MG63 (cell line): ENCODE measurements around the gene BBS12. TPM values are rescaled to one million over a fixed set of nuclear protein-coding genes. Genes with fewer than 3 reads are reported as not detected.

Source experiments
- DNase-seq: peaks from one replicate; pipeline ENCODE4 v3.0.0-alpha.2; 2020
- H3K27me3 ChIP-seq: fragments of 250-450 bp; sonication (Bioruptor Pico); 2 replicates; pipeline ENCODE4 v1.5.1; 2020; ENCODE audit warnings: mild to moderate bottlenecking, moderate library complexity
- H3K36me3 ChIP-seq: fragments of 250-450 bp; sonication (Bioruptor Pico); 2 replicates; pipeline ENCODE4 v1.5.1; 2020; ENCODE audit warnings: mild to moderate bottlenecking, moderate library complexity
- H3K4me3 ChIP-seq: fragments of 250-450 bp; sonication (Bioruptor Pico); 2 replicates; pipeline ENCODE4 v1.5.1; 2020; ENCODE audit warnings: mild to moderate bottlenecking, moderate library complexity
- H3K9me3 ChIP-seq: fragments of 250-450 bp; sonication (Bioruptor Pico); 2 replicates; pipeline ENCODE4 v1.5.1; 2020; ENCODE audit warnings: mild to moderate bottlenecking, moderate library complexity
- total RNA-seq: library from RNA; depleted of rRNA; stranded (reverse); fragments of >200 nt; shearing (Covaris generic); gene quantifications from 2 replicates; pipeline ENCODE4 v1.2.3, GENCODE V29; 2014; ENCODE audit warnings: low replicate concordance; rRNA removed

BBS12 gene
- 2.6 and 5.6 TPM in 2 replicates for total RNA-seq

DNA sequence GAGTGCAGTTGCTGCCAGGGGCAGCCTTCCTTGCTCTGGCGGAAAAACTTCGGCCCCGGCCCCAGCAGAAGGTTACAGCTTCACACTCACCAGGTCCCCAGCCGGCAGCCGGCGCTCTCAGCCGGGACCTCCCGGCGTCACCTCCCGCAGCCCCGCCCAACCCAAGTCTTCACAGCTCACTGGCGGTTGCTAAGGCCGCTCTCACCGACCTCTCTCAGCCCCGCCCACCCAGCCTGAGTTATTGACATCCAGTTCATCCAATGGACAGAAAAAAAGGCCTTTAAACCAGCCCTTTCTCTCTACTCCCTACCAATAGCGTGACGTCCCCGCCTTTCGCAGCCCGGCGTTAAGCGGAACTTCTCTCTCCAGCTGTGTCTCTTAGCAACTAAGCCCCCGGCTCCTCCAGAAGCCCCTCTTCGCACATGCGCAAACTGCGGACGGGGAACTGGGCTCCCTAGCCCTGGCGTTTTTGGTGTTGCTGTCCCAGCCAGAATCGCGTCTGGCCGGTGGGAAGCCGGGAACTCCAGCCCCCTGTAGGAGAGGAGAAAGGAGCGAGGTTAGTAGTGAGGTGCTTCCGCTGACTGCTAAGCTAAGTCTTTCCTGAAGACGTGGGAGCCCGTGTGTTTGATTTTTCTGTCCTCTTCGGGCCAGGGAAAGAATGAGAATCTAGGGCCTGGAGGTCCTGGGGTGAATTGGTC lies at the start of gene BBS12:
TSS of gene BBS12 (plus strand) at position 376 of the 698 bp plus-strand sequence. CDS start 9,189 bp downstream, outside the sequence.
- H3K36me3 ChIP-seq: no peaks in the 10 kb centered on the region
- H3K4me3 ChIP-seq: peak within 1 kb of the TSS; percentile 92
- no peaks in the 10 kb centered on the region for H3K27me3 ChIP-seq
- no peaks in the 10 kb centered on the region for H3K9me3 ChIP-seq
- DNase-seq: peak; percentile 98

DNA sequence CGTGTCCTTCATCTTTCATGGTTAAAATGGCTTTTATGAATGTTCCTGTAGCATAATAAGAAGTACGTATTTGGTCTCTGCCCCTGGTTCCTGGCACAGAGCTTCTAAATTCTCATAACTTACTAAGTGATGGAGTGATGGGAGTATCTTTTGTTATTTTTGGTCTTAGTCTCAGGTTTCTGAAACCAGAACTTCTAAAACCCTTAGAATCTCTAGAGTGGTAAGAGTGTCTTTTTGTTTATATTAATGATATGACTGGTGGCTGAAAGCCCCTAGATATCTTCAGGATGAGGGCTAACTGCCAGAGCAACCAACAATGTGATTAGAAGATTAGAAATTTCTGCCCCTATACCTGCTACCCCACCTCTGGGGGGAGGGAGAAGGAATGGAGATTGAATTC lies 45.8 kb upstream of the BBS12 start:
- Histone ChIP-seq H3K9me3 (no peaks in the 10 kb centered on the region), H3K36me3 (no peaks in the 10 kb centered on the region), H3K4me3 (no peak overlapping the region), H3K27me3 (no peaks in the 10 kb centered on the region)
- DNase-seq: no peak

DNA sequence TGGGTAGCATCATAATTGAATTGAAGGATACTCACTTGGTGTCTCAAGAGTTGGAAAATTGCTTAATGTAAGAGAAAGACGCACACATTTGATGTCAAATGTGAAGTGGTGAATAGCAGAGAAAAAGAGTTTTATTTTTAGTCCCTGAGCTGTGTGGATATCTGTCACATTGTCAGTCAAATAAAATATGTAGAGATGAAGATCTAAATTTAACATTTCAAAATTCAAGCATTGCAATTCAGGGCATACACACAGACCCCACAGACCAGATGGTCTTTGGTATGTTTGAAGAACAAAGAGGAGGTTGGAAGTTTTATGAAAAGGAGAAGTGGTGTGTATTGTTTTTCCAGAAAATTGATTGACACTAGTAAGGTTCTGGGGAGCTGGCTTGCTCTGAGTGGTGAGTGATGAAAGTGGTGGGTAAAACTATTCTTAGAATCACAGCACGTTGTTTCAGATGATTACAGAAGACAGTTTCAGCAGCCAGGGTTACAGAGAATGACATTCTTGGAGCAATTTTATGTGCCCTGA lies 44.9 kb upstream of the BBS12 start:
- Histone ChIP-seq H3K27me3 (no peaks in the 10 kb centered on the region), H3K4me3 (no peak overlapping the region), H3K9me3 (no peaks in the 10 kb centered on the region), H3K36me3 (no peaks in the 10 kb centered on the region)
- no peak for DNase-seq

DNA sequence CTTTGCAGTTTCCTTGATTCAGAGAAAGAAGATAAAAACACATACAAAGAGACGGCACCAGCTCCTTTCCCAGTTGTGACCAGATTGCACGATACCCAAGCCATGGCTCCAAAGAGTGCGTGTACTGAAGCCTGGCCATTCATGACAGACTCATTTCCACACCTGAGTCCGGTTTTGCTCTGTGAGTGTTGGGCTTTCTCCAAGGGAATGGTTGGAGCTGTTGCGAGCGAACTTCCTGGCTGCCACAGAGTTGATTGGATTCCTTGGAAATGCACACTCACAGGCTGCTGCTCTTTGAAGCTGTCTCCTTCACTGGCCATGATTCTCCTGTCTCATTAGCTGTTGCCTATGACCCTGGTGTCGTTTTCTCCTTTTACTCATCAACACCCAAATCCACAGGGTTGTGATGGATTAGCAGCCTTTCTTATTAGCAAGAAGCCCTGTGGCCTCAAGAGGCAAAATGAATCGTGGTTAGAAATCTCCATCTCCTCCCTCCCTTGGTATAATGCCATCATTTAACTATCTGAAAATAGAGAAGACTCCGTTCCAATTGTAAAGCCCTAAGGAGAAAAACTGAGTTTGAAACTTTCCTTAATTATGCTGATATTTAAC lies 43.9 kb upstream of the BBS12 start:
- H3K27me3 ChIP-seq: no peaks in the 10 kb centered on the region
- H3K4me3 ChIP-seq: no peak overlapping the region
- no peak for DNase-seq
- H3K9me3 ChIP-seq: no peaks in the 10 kb centered on the region
- H3K36me3 ChIP-seq: no peaks in the 10 kb centered on the region

DNA sequence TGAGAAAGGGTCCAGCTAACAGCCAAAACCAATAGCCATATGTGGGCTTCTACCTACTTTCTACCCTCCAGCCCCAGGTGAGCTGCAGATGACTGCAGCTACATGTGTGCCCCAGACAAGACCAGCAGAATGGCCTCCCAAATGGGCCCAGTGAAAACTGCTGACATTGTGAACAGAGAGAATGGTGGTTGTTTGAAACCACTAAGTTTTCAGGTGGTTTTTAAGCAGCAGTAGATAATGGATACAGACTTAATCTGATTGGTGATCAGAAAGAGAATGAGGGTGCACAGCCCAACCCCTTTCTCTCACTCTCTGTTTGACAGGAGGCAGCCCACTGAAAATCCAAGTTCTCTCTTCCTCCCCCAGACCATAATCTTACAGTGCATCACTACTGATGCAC lies 42.5 kb upstream of the BBS12 start:
- Histone ChIP-seq H3K27me3 (no peaks in the 10 kb centered on the region), H3K9me3 (no peaks in the 10 kb centered on the region), H3K36me3 (no peaks in the 10 kb centered on the region), H3K4me3 (no peak overlapping the region)
- DNase-seq: no peak

DNA sequence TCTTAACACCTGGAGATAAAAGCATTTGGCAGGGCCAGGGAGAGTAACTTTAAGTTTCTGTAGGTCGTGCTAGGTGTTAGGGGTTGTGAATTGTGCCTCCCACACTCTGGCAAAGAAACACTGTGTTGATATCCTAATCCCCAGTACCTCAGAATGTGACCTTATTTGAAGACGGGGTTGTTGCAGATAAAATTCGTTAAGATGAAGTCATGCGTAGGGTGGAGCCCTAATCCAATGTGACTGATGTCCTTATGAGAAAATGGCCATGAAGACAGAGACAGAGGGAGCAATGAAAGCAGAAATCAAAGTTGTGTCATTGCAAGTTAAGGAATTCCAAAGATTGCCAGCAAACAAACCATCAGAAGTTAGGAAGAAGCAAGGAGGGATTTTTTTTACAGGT lies 40.5 kb upstream of the BBS12 start:
- DNase-seq: no peak
- H3K36me3 ChIP-seq: no peaks in the 10 kb centered on the region
- H3K4me3 ChIP-seq: no peak overlapping the region
- no peaks in the 10 kb centered on the region for H3K9me3 ChIP-seq
- no peaks in the 10 kb centered on the region for H3K27me3 ChIP-seq

DNA sequence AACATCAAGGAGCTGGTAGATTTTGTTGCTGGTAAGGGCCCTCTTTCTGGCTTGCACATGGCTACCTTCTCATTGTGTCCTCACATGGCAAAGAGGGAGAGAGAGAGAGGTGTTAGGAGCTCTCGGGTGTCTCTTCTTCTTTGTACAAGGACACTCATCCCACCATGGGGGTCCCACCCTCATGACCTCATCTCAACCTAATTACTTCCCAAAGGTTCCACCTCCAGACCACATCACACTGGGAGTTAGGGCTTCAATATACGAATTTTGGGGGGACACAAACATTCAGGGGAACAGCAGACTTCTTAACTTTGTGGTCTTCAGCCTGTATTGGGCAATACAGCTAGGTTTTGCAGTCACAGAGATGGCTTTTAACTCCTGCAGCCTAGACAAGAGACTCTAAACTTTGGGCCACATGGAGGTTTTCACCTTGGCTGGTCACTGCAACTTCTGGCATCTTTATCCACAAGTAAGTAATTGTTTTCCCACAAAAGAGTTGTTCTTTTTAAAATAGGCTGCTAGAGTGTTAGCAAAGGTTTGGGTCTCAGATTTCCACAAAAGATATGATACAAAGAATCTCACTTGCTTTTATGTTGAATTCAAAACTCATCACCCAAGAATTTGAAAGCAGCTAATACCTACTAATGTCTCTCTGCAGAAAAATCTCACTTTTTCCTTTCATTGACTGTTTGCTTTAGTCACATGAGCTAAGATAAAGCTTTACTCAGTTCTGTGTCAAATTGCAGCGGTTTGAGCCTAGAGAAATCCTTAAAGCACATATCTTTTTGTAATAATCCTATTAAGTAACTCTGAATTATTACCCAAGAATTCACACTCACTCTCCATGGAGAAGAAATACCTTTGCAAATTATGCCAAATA lies 39.6 kb upstream of the BBS12 start:
- Histone ChIP-seq H3K36me3 (no peaks in the 10 kb centered on the region), H3K9me3 (no peaks in the 10 kb centered on the region), H3K4me3 (no peak overlapping the region), H3K27me3 (no peaks in the 10 kb centered on the region)
- DNase-seq: no peak

DNA sequence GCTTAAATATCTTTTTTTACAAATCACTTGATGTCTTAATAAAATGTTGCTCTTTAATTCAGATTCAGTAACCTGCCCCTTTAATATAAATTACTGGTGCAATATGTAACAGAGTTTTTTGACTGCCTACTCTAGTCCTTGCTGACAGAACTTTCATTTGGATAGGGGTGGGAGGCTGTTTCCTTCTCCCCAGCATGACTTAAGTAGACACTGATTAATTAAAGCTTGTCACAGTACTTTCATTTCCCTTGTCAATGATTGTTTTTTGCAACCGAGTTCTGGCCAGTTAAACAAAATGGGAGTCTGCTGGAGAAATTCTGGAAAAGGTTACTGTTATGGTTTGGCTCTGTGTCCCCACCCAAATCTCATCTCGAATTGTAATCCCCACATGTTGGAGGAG lies 37.3 kb upstream of the BBS12 start:
- no peak for DNase-seq
- H3K4me3 ChIP-seq: no peak overlapping the region
- H3K9me3 ChIP-seq: no peaks in the 10 kb centered on the region
- H3K27me3 ChIP-seq: no peaks in the 10 kb centered on the region
- H3K36me3 ChIP-seq: no peaks in the 10 kb centered on the region

DNA sequence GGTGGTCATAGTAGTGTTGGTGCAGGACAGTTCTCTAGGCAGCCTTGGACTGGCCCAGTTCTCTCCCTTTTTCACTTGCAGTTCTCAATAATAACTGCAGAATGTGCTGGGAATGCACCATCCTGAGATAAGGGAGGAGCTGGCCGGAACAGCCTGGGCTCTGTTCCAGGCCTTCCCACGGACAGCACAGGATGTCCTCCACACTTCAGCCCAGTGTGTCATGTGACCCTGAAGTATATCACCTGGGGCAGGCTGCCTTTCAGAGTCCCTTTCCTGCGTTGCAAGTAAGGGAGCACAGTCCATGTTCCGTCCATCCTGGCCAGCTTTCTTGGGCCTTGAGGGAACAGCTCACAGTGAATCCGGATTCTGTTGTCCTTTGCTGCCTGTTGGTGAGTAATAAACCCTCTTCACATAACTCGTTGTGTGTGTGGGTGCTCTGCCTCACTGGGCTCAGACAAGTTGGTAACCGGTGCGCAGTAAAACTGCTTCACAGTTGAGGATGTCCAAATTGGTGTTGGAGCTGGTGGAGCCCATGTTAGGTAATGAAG lies 32.3 kb upstream of the BBS12 start:
- peak; percentile 4 for DNase-seq
- Histone ChIP-seq H3K27me3 (no peaks in the 10 kb centered on the region), H3K4me3 (no peak overlapping the region), H3K9me3 (no peaks in the 10 kb centered on the region; the same call in 1 of the 2 replicates), H3K36me3 (no peaks in the 10 kb centered on the region)

DNA sequence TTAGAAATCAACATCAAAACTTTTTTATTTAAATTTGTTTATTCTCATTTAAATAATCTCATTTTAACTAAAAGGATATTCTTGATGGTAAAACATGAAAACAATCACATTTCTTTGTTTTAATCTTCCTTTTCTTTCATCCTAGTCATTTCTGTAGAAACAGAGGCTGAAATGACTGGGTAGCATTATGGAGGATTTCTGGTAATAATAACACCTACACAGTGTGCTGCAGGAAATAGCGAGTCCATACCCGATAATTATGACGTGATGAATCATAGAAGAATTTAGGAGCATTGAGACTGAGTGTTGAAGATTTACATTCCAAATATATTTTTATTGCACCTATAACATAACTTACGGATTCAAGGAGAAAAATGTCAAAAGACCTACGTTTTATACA lies 31.4 kb upstream of the BBS12 start:
- no peak overlapping the region for H3K4me3 ChIP-seq
- H3K36me3 ChIP-seq: no peaks in the 10 kb centered on the region
- DNase-seq: no peak
- no peaks in the 10 kb centered on the region; the same call in 1 of the 2 replicates for H3K9me3 ChIP-seq
- H3K27me3 ChIP-seq: no peaks in the 10 kb centered on the region

DNA sequence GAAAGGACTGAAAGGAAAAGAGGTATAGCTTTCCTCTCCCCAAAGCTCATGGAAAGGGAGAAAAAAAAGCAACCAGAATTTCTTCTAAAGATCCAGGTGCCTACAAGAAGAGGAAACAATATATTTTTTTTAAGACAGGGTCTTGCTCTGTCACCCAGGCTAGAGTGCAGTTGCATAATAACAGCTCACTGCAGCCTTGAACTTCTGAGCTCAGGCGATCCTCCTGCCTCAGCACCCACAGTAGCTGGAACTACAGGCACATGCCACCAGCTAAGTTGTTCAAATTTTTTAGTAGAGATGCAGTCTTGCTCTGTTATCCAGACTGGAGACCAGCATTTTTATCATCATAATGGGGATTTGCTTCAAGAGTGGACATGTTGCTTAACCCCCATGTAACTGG lies 30.5 kb upstream of the BBS12 start:
- Histone ChIP-seq H3K9me3 (no peaks in the 10 kb centered on the region; the same call in 1 of the 2 replicates), H3K4me3 (no peak overlapping the region), H3K27me3 (no peaks in the 10 kb centered on the region), H3K36me3 (no peaks in the 10 kb centered on the region)
- no peak for DNase-seq

DNA sequence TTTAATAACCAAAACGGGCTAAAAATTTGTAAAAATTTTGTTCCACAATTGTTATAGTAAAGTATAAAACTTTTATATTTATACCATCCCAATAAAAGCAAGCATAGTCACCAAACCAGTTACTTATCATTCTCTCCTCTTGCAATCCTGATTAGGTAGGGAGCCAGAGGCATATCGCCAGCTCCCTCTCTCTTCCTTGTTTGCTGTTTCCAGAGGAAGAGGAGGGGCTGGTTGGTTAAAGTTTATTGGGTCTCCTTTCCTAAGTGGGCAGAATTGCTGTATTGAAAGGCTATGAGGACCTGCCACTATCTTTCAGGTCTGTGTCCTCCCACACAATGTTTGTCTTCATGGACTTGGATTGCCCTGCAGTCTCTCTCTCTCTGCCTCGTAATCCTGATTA lies 29.6 kb upstream of the BBS12 start:
- no peaks in the 10 kb centered on the region for H3K27me3 ChIP-seq
- no peak for DNase-seq
- no peaks in the 10 kb centered on the region; the same call in 1 of the 2 replicates for H3K9me3 ChIP-seq
- H3K4me3 ChIP-seq: no peak overlapping the region
- H3K36me3 ChIP-seq: no peaks in the 10 kb centered on the region

DNA sequence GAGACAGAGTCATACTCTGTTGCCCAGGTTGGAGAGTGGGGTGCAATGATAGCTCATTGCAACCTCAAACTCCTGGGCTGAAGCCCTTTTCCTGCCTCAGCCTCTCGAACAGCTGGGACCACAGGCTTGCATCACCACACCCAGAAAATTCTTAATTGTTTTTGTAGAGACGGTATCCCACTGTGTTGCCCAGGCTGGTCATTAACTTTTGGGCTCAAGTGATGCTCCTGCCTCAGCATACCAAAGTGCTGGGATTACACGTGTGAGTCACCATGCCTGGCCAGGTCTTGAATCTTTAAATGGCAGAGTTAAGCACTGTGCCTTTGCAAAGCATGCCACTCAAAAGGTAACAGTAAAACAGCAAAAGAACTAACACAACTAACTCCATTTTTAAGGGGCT lies 28.6 kb upstream of the BBS12 start:
- Histone ChIP-seq H3K4me3 (no peak overlapping the region), H3K36me3 (no peaks in the 10 kb centered on the region), H3K9me3 (no peaks in the 10 kb centered on the region; the same call in 1 of the 2 replicates), H3K27me3 (no peaks in the 10 kb centered on the region)
- DNase-seq: peak; percentile 32

DNA sequence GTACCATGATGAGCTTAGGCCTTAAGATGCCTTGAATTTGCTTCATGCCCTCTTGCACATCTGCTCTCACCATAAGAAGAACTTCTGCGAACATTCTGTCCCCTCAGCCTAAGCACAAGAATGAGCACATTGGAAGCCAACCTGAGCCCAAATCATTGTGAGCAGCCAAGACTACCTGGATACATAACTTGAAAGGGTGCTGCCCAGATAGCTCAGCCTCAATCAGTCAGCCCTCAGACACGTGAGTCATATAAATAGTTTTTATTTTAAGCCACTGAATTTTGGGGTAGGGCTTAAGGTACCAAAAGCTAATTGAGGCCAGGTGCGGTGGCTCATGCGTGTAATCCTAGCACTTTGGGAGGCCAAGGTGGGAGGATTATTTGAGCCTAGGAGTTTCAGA lies 27.5 kb upstream of the BBS12 start:
- no peak for DNase-seq

DNA sequence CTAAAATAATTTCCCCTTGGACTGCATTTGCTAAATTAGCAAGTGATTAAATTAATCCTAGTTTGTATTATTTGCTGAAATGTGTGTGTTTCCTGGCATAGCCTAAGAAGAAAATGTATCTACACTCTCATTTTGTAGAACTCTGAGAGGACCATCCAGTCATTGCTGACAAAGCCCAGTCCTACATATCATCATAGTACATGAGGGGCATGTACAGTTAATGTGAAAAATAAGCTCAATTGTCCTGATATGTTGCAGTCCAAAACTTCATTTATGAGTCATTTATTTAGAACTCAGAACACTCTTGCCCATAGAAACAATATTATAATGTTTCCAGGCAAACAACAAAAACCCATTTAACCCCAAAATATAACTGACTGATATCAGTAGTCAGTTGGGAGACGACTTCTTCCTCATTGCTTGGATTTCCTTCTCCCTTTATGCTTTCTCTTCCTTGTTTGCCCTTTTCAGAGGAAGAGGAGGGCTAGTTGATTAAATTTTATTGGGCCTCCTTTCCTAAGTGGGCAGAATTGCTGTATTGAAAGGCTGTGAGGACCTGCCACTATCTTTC lies 26.9 kb upstream of the BBS12 start:
- Histone ChIP-seq H3K27me3 (no peaks in the 10 kb centered on the region), H3K9me3 (no peaks in the 10 kb centered on the region; the same call in 1 of the 2 replicates), H3K4me3 (no peak overlapping the region), H3K36me3 (no peaks in the 10 kb centered on the region)
- DNase-seq: no peak

More for the DNA sequence above, 27.5 kb upstream of the BBS12 start:
- H3K27me3 ChIP-seq: no peaks in the 10 kb centered on the region
- no peaks in the 10 kb centered on the region; the same call in 1 of the 2 replicates for H3K9me3 ChIP-seq
- no peaks in the 10 kb centered on the region for H3K36me3 ChIP-seq
- no peak overlapping the region for H3K4me3 ChIP-seq

DNA sequence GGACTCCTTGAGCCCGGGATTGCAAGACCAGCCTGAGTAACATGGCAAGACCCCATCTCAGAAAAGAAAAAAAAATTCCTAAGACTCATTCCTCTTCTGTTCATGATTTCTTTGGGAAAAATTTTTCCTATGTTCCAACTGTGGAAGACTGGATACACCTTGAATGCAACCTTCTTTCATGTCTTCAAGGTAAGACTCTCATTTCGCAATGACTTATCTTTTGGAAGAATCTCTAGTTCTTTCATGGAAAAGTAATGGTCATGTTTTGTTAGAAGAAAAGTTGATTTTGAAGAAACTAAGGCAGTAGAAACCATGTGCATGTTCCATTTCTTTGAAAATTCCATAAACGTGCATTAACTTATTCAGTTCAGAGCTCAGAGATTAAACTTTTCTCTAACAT lies 26.0 kb upstream of the BBS12 start:
- no peaks in the 10 kb centered on the region; the same call in 1 of the 2 replicates for H3K9me3 ChIP-seq
- no peak overlapping the region for H3K4me3 ChIP-seq
- no peak for DNase-seq
- H3K36me3 ChIP-seq: no peaks in the 10 kb centered on the region
- no peaks in the 10 kb centered on the region for H3K27me3 ChIP-seq
